IMR-90 (cell line): ENCODE measurements around the gene HIVEP3. TPM values are rescaled to one million over a fixed set of nuclear protein-coding genes. Genes with fewer than 3 reads are reported as not detected.

Source experiments
- ATAC-seq: fragments of 200-7000 bp; cut with Tn5 transposase; 2 replicates; pipeline ENCODE4 v1.9.1; 2020; ENCODE audit warnings: low read depth, mild to moderate bottlenecking, moderate library complexity
- BruUV-seq: library from RNA; stranded (reverse); fragments of 400-500 nt; replicated peaks from 2 replicates; lab custom pipeline; 2021; lab: Mats Ljungman, UMichigan
- CTCF ChIA-PET: fragments of 300-600 bp; formaldehyde crosslinking; extraction: SDS; loops from one replicate; lab custom pipeline; 2021; ENCODE audit warnings: antibody characterized with exemption; lab: Yijun Ruan, JAX
- POLR2A ChIA-PET: fragments of 300-600 bp; sonication (Branson Sonifier 250); formaldehyde crosslinking; loops from one replicate; lab custom pipeline; 2022; ENCODE audit warnings: antibody characterized with exemption; ENCODE audit not compliant: unreplicated experiment; lab: Charles Lee
- DNase-seq: peaks from one replicate; pipeline ENCODE4 v3.0.0; 2013
- H2AFZ ChIP-seq: replicated peaks from 2 replicates; pipeline ENCODE3; 2013; ENCODE audit warnings: low read length, mild to moderate bottlenecking; ENCODE audit not compliant: poor library complexity
- H2AK5ac ChIP-seq: 2 replicates; pipeline ENCODE4 v1.6.1; 2013; ENCODE audit warnings: low read depth, low read length, inconsistent platforms
- H2AK9ac ChIP-seq: replicated peaks from 2 replicates; pipeline ENCODE3; 2013; ENCODE audit warnings: mild to moderate bottlenecking, low read depth, low read length, moderate library complexity; ENCODE audit not compliant: poor library complexity
- H2BK120ac ChIP-seq: 2 replicates; pipeline ENCODE4 v1.6.1; 2013; ENCODE audit warnings: low read depth, low read length, inconsistent platforms
- H2BK15ac ChIP-seq: 3 replicates; pipeline ENCODE4 v1.6.1; 2013; ENCODE audit warnings: low read depth, low read length, inconsistent platforms
- H2BK20ac ChIP-seq: 2 replicates; pipeline ENCODE4 v1.6.1; 2013; ENCODE audit warnings: low read depth, mild to moderate bottlenecking, inconsistent platforms, low read length, moderate library complexity
- H2BK5ac ChIP-seq: 2 replicates; pipeline ENCODE4 v1.6.1; 2013; ENCODE audit warnings: mild to moderate bottlenecking, low read depth, low read length, inconsistent platforms; ENCODE audit not compliant: poor library complexity, severe bottlenecking
- H3K14ac ChIP-seq: replicated peaks from 2 replicates; pipeline ENCODE4 v1.6.1; 2013; ENCODE audit warnings: low read depth, low read length, inconsistent platforms
- H3K18ac ChIP-seq: 2 replicates; pipeline ENCODE4 v1.6.1; 2013; ENCODE audit warnings: low read depth, low read length, control low read depth
- H3K23ac ChIP-seq: 2 replicates; pipeline ENCODE4 v1.6.1; 2013; ENCODE audit warnings: low read depth, low read length, inconsistent platforms
- H3K27ac ChIP-seq: 2 replicates; pipeline ENCODE4 v1.5.1; 2013; ENCODE audit warnings: mild to moderate bottlenecking, control low read depth, low read length; ENCODE audit not compliant: insufficient read depth
- H3K27me3 ChIP-seq: 2 replicates; pipeline ENCODE4 v1.6.1; 2013; ENCODE audit warnings: low read length; ENCODE audit not compliant: control insufficient read depth, insufficient read depth
- H3K36me3 ChIP-seq: 2 replicates; pipeline ENCODE4 v1.6.1; 2013; ENCODE audit warnings: low read length, mixed read lengths; ENCODE audit not compliant: control insufficient read depth, insufficient read depth
- H3K4ac ChIP-seq: 2 replicates; pipeline ENCODE4 v1.6.1; 2013; ENCODE audit warnings: low read depth, low read length, inconsistent platforms
- H3K4me1 ChIP-seq: 2 replicates; pipeline ENCODE4 v1.6.1; 2013; ENCODE audit warnings: low read length, mixed read lengths; ENCODE audit not compliant: control insufficient read depth, insufficient read depth
- H3K4me2 ChIP-seq: 2 replicates; pipeline ENCODE4 v1.6.1; 2013; ENCODE audit warnings: low read depth, mild to moderate bottlenecking, control low read depth, low read length, moderate library complexity
- H3K4me3 ChIP-seq: 2 replicates; pipeline ENCODE4 v1.5.1; 2013; ENCODE audit warnings: low read depth, mild to moderate bottlenecking, control low read depth, low read length, moderate library complexity; ENCODE audit not compliant: insufficient read depth
- H3K56ac ChIP-seq: 2 replicates; pipeline ENCODE4 v1.6.1; 2013; ENCODE audit warnings: low read length, inconsistent platforms; ENCODE audit not compliant: insufficient read depth; ENCODE audit errors: extremely low read depth
- H3K79me1 ChIP-seq, 2 experiments: 2 replicates each; pipeline ENCODE4 v1.6.1; 2013; ENCODE audit warnings: low read length in 2 of 2, inconsistent platforms in 1 of 2, low read depth in 1 of 2
- H3K9ac ChIP-seq: 2 replicates; pipeline ENCODE4 v1.6.1; 2013; ENCODE audit warnings: low read depth, low read length, control low read depth
- H3K9me1 ChIP-seq: 2 replicates; pipeline ENCODE4 v1.6.1; 2013; ENCODE audit warnings: low read length, inconsistent platforms; ENCODE audit not compliant: insufficient read depth
- H3K9me3 ChIP-seq: 2 replicates; pipeline ENCODE4 v1.6.1; 2013; ENCODE audit warnings: low read length; ENCODE audit not compliant: control insufficient read depth, insufficient read depth
- H4K20me1 ChIP-seq: 2 replicates; pipeline ENCODE4 v1.6.1; 2013; ENCODE audit warnings: low read length, inconsistent platforms; ENCODE audit not compliant: insufficient read depth
- H4K5ac ChIP-seq: 2 replicates; pipeline ENCODE4 v1.6.1; 2013; ENCODE audit warnings: mild to moderate bottlenecking, low read depth, low read length, control low read depth
- H4K8ac ChIP-seq, 2 experiments: 2 replicates each; pipeline ENCODE4 v1.6.1; 2013; ENCODE audit warnings: low read depth in 2 of 2, low read length in 2 of 2, control low read depth in 1 of 2, inconsistent platforms in 1 of 2
- H4K91ac ChIP-seq: 2 replicates; pipeline ENCODE4 v1.6.1; 2013; ENCODE audit warnings: low read depth, low read length, inconsistent platforms; ENCODE audit not compliant: insufficient read depth
- BHLHE40 ChIP-seq: fragments of 150-350 bp; IDR thresholded peaks from 2 replicates; pipeline ENCODE4 v1.6.1; 2016; ENCODE audit warnings: mild to moderate bottlenecking, low read depth, low read length
- CEBPB ChIP-seq: IDR thresholded peaks from 2 replicates; pipeline ENCODE4 v1.6.1; 2012; ENCODE audit warnings: low read depth, low read length, improper control_type of control experiment
- CHD1 ChIP-seq: IDR thresholded peaks from 2 replicates; pipeline ENCODE4 v1.6.1; 2012; ENCODE audit warnings: low read depth, low read length, improper control_type of control experiment
- FOS ChIP-seq: fragments of 150-350 bp; IDR thresholded peaks from 2 replicates; pipeline ENCODE4 v1.6.1; 2016; ENCODE audit warnings: low read depth, low read length
- MAFK ChIP-seq: IDR thresholded peaks from 2 replicates; pipeline ENCODE4 v1.6.1; 2012; ENCODE audit warnings: low read depth, low read length, improper control_type of control experiment
- MAZ ChIP-seq: IDR thresholded peaks from 2 replicates; pipeline ENCODE4 v1.6.1; 2012; ENCODE audit warnings: low read depth, mild to moderate bottlenecking, low read length, improper control_type of control experiment, moderate library complexity, borderline replicate concordance
- MXI1 ChIP-seq: IDR thresholded peaks from 2 replicates; pipeline ENCODE4 v1.6.1; 2012; ENCODE audit warnings: low read depth, mild to moderate bottlenecking, low read length, moderate library complexity, borderline replicate concordance
- NFE2L2 ChIP-seq: fragments of 150-350 bp; IDR thresholded peaks from 2 replicates; pipeline ENCODE4 v1.6.1; 2016; ENCODE audit warnings: low read depth, mild to moderate bottlenecking, low read length
- POLR2A ChIP-seq: IDR thresholded peaks from 2 replicates; pipeline ENCODE4 v1.6.1; 2012; ENCODE audit warnings: mild to moderate bottlenecking, low read depth, low read length
- RAD21 ChIP-seq: IDR thresholded peaks from 2 replicates; pipeline ENCODE4 v1.6.1; 2012; ENCODE audit warnings: low read length, improper control_type of control experiment
- RCOR1 ChIP-seq: IDR thresholded peaks from 2 replicates; pipeline ENCODE4 v1.6.1; 2012; ENCODE audit warnings: mild to moderate bottlenecking, low read length, improper control_type of control experiment; ENCODE audit not compliant: insufficient replicate concordance
- RFX5 ChIP-seq: IDR thresholded peaks from 2 replicates; pipeline ENCODE4 v1.8.0; 2012; ENCODE audit warnings: low read depth, mild to moderate bottlenecking, low read length, moderate library complexity
- SMC3 ChIP-seq: fragments of 150-350 bp; IDR thresholded peaks from 2 replicates; pipeline ENCODE4 v1.6.1; 2016; ENCODE audit warnings: low read depth, mild to moderate bottlenecking, antibody characterized with exemption, low read length, moderate library complexity
- whole genome bisulfite sequencing, 2 experiments: methylation state at CpG; one replicate each; pipeline versions ENCODE4 v1.1.5 to v1.1.7; 2013; ENCODE audit warnings: missing lambda C conversion rate in 2 of 2; ENCODE audit not compliant: insufficient read length in 1 of 2; ENCODE audit errors: extremely low coverage in 2 of 2; 5-methylcytosine and 5-hydroxymethylcytosine counted together
- dilution Hi-C: fragments of 300-500 bp; cut with HindIII; formaldehyde crosslinking; loops from one replicate; pipeline ENCODE4 v1.14.3; 2018; ENCODE audit warnings: low sequenced_read_pairs; ENCODE audit not compliant: unreplicated experiment
- in situ Hi-C: fragments of 300-500 bp; cut with MboI; formaldehyde crosslinking; loops from 3 replicates; pipeline ENCODE4 v1.14.3; 2019; ENCODE audit warnings: low sequenced_read_pairs, inconsistent platforms, mixed read lengths
- intact Hi-C: fragments of 100-400 bp; cut with micrococcal nuclease; formaldehyde crosslinking; loops from 2 replicates; pipeline ENCODE4 v1.10.0; 2022
- polyA plus RNA-seq, 3 experiments: library from polyadenylated mRNA; depleted of rRNA; stranded (reverse); fragments of >200 nt; gene quantifications; 2 replicates each; pipeline ENCODE4 v1.2.3, GENCODE V29; 2012; ENCODE audit warnings: low replicate concordance in 1 of 3
- total RNA-seq: library from RNA; depleted of rRNA; stranded (reverse); fragments of >200 nt; gene quantifications from 2 replicates; pipeline ENCODE4 v1.2.3, GENCODE V29; 2012
- TF ChIP-seq, protein P1 (sequence below): conservative IDR thresholded peaks from 2 replicates; pipeline ENCODE4 v1.5.1; 2012; ENCODE audit warnings: mild to moderate bottlenecking, low read depth, low read length, improper control_type of control experiment
- TF ChIP-seq, protein P2 (sequence below): fragments of 150-350 bp; IDR thresholded peaks from 2 replicates; pipeline ENCODE4 v1.6.1; 2017; ENCODE audit warnings: mild to moderate bottlenecking, antibody characterized with exemption, low read length, low read depth

The HIVEP3 gene
- total and polyA plus RNA-seq, 2 of the 4 experiments (the other 2 are of a cell fraction), result 1.4 to 4.0 TPM

DNA sequence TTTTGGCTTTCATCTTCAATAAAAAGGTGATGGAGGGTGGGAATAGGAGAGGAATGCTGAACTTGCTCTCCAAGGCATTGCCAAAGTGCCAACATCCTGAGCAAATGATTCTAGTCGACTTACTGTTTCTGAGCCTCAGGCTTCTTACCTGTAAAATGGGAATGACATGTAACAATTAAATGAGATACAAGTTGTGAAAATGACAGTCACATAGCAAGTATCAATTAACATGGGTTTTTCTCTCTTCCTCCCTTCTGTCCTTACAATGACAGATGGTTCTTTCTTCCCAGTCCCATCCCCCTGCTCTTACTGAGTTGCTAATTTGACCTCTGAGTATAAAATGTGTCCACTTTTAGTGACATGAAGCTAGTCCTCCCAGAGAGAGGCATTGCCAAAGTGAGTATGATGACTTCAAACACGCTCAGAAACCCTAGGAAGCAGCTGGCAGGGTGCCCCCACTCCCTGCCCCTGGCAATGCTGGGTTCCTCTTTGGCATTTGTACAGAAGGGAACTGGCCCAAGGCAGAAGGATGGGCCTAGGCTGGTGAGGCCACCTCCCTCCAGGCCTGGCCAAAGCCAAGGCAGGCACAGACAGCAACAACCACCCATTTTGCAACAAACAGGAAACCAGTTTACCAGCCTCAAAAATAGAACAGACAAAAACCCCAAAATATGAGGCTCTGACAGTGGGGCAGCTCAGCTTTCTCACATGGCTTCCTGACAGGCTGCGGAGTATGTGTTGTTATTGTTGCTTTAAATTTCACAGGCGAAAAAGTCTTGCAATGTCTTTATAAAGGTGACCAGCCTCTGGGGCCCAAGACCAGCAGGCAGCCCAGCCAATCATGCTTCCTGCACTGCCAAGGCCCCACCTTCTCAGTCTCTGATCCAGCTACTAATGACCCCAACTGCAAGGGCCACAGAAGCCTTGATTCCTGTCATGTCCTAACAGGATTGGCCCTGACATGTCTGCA, 115.9 kb downstream of the HIVEP3 start:
- Histone ChIP-seq H3K27me3 (no peaks in the 10 kb centered on the region), H4K91ac (no peak overlapping the region), H3K4me1 (no peaks in the 10 kb centered on the region; the same call in 1 of the 2 replicates), H3K9ac (no peak overlapping the region), H2BK5ac (no peak overlapping the region), H2BK120ac (no peak overlapping the region), H3K4me2 (no peak overlapping the region), H4K20me1 (no peaks in the 10 kb centered on the region), H3K36me3 (no peaks in the 10 kb centered on the region), H4K8ac (no peak overlapping the region), H2BK20ac (no peak overlapping the region), H3K79me1 (no peaks in the 10 kb centered on the region), H2AFZ (peak overlapping the region; percentile 40), H2AK5ac (no peak overlapping the region), H2BK15ac (no peak overlapping the region), H3K4ac (no peak overlapping the region), H3K9me1 (no peaks in the 10 kb centered on the region), H3K9me3 (no peaks in the 10 kb centered on the region), H3K56ac (no peak overlapping the region), H4K5ac (no peak overlapping the region), H3K27ac (no peak overlapping the region), H3K18ac (no peak overlapping the region), H3K14ac (no peak overlapping the region), H3K4me3 (no peak overlapping the region), H3K23ac (no peak overlapping the region), H2AK9ac (no peak overlapping the region)
- dilution Hi-C loops, result no loop called here
- in situ Hi-C loops, result no loop called here
- 80% methylated on average over 1 of the region's 4 CpGs; no CpG with 5 or more reads in 1 of the 2 experiments for WGBS, 2 experiments
- intact Hi-C loops, result no loop called here
- ATAC-seq (no peak), DNase-seq (no peak)
- ChIA-PET POLR2A (no interaction called here), CTCF (interaction anchor here (0.6 to 0.9 kb wide), 2 partner anchors 178 to 230 kb away, joined by 3 to 4 read pairs; no protein-coding TSS in a partner anchor)
- no TSS peak for BruUV-seq
- TF ChIP-seq, protein P1, sequence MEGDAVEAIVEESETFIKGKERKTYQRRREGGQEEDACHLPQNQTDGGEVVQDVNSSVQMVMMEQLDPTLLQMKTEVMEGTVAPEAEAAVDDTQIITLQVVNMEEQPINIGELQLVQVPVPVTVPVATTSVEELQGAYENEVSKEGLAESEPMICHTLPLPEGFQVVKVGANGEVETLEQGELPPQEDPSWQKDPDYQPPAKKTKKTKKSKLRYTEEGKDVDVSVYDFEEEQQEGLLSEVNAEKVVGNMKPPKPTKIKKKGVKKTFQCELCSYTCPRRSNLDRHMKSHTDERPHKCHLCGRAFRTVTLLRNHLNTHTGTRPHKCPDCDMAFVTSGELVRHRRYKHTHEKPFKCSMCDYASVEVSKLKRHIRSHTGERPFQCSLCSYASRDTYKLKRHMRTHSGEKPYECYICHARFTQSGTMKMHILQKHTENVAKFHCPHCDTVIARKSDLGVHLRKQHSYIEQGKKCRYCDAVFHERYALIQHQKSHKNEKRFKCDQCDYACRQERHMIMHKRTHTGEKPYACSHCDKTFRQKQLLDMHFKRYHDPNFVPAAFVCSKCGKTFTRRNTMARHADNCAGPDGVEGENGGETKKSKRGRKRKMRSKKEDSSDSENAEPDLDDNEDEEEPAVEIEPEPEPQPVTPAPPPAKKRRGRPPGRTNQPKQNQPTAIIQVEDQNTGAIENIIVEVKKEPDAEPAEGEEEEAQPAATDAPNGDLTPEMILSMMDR, result no peak
- TF ChIP-seq RAD21 (no peak), FOS (no peak), RFX5 (no peak), MAFK (no peak), CHD1 (no peak), RCOR1 (no peak), POLR2A (no peak), SMC3 (no peak), MXI1 (no peak), NFE2L2 (no peak), MAZ (no peak), BHLHE40 (no peak), CEBPB (no peak)
- TF ChIP-seq, protein P2, sequence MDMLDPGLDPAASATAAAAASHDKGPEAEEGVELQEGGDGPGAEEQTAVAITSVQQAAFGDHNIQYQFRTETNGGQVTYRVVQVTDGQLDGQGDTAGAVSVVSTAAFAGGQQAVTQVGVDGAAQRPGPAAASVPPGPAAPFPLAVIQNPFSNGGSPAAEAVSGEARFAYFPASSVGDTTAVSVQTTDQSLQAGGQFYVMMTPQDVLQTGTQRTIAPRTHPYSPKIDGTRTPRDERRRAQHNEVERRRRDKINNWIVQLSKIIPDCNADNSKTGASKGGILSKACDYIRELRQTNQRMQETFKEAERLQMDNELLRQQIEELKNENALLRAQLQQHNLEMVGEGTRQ, result no peak
